GM12874 (cell line): ENCODE results near the gene RSPRY1.

ENCODE experiments used
- CTCF ChIP-seq: IDR thresholded peaks from 2 replicates; pipeline ENCODE4 v1.5.1; 2011; ENCODE audit warnings: low read depth, mild to moderate bottlenecking, control low read depth, low read length, moderate library complexity; ENCODE audit not compliant: insufficient read depth

RSPRY1 gene

GRCh38 chr16:57225978-57226377 lies 39.8 kb downstream of the RSPRY1 start:
- TF ChIP-seq CTCF = no peak

DNA sequence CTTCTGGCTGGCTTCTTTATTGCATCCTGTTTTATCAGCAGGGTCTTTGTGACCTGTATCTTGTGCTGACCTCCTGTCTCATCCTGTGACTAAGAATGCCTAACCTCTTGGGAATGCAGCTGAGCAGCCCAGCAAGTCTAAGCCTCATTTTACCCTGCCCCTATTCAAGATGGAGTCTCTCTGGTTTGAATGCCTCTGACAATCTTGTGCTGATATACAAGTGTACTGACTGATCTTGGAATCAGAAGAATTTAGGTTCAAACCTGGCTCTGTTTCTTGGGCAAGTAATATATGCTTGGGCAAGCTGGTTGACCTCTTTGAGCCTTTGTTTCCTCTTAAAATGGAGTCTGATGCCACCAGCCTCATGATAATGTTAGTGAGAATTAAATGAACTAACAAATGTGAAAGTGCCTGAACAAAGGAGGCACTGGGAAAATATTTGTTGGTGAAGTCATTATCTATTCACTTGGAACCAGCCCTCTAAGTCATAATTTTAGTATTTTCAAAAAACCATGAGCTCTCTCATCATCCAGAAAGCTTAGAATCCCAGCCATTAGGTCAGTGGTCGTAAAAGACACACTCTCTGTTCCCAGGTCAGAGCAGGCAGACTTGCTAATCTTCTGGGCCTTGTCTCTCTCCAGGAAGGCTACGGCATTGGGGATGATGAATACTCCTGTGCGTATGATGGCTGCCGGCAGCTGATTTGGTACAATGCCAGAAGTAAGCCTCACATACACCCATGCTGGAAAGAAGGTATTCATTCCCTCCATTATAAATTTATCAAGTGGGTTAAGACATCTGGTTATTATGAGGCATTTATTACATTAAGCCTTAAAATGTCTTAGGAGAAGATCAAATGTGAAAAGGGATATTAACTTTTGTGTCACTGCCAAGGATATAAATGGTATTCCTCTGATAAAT lies 40.8 kb downstream of the RSPRY1 start:
- no peak for TF ChIP-seq CTCF

GRCh38 chr16:57229079-57229478 lies 43.0 kb downstream of the RSPRY1 start:
- TF ChIP-seq CTCF = no peak

- no peak for TF ChIP-seq CTCF
Observed at GRCh38 chr16:57231821-57232350, 45.8 kb downstream of the RSPRY1 start.

DNA sequence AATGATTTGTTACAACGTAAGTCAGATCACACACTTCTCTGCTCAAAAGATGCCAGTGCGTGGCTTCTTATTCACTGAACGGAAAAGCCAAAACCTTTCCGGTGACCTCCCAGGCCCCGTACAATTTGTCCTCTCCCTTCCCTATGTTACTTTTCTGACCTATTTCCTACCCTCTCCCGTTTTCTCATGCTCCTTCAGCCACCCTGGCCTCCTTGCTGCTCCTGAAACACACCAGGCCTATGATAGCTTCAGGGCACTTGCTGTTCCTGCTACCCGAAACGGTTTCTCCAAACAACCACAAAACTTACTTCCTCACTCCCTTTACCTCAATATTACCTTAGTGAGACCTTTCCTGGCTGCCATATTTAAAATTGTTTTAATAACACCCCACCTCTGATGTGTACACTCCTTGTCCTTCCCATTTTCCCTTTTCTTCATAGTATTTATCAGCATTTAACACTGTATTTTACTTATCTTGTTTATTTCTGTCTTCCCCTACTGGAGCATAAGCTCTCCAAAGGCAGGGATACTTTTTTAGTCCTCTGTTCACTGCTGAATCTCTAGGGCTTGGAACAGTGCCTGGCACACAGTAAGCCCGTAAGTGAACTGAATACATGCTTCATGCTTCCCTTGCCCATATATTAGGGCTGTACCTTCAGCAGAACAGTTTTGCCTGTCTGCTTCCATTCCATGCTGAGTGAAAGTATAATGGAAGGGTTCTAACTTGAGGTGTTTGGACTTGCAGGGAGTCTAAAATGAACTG lies 48.0 kb downstream of the RSPRY1 start:
- TF ChIP-seq CTCF = no peak

DNA sequence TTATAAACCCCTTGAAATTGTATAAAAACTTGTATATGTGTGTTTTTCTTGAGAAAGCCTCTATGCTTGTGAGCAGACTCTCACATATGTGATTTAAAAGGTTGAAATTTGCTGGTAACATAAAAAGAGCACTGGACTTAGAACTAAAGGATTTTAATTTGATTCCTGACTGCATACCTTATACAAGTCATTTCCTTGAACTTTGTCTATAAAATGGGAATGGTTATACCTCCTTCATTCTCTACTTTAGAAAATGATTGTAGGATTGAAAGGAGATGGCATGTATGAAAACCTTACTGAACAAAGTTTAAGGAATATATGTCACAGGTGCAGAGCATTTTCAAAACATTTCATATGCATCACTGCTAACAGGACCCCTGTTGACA lies 48.6 kb downstream of the RSPRY1 start:
- no peak for TF ChIP-seq CTCF
